Ovary (tissue), 3 donors: ENCODE measurements around the gene MYLIP.

Experiments
- EP300 ChIP-seq: sonication (generic); formaldehyde crosslinking; IDR thresholded peaks from one replicate; pipeline ENCODE4 v1.6.1; 2017; ENCODE audit warnings: antibody characterized with exemption
- TF ChIP-seq, protein P1 (sequence below), 3 donors: fragments of 450-650 bp in 2 of 3; fragments of 200-600 bp in 1 of 3; IDR thresholded peaks; one replicate each; pipeline versions ENCODE4 v1.5.1 to v1.8.0; 2016 to 2022; ENCODE audit warnings: antibody characterized with exemption in 3 of 3, mild to moderate bottlenecking in 1 of 3
- donor health status: DM: no; HTN: no; CAD: no.

DNA sequence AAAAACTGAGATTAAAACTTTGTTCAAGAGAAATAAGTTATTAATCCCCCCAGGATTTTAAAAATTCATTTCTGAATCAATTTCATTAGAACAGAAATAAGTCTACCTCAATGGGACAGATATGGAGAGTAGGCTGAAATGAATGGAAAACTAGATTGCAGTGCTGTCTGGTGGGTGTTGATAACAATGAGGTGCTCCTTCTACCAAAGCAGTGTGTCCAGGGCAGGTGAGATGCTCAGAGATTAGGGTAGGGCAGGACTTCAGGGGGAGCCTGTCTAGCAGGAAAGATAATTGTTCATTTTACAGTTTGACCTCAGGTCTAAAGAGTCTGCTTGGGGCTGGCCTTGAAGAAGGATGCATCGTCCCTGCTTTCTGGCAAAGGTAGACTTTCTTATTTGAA, 38.0 kb upstream of the MYLIP start:
- TF ChIP-seq, protein P1, sequence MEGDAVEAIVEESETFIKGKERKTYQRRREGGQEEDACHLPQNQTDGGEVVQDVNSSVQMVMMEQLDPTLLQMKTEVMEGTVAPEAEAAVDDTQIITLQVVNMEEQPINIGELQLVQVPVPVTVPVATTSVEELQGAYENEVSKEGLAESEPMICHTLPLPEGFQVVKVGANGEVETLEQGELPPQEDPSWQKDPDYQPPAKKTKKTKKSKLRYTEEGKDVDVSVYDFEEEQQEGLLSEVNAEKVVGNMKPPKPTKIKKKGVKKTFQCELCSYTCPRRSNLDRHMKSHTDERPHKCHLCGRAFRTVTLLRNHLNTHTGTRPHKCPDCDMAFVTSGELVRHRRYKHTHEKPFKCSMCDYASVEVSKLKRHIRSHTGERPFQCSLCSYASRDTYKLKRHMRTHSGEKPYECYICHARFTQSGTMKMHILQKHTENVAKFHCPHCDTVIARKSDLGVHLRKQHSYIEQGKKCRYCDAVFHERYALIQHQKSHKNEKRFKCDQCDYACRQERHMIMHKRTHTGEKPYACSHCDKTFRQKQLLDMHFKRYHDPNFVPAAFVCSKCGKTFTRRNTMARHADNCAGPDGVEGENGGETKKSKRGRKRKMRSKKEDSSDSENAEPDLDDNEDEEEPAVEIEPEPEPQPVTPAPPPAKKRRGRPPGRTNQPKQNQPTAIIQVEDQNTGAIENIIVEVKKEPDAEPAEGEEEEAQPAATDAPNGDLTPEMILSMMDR (IDR thresholded peaks at IDR 0.05): no peak
- TF ChIP-seq EP300: no peak
